HG02973 (cell line): ENCODE measurements around the gene ZNF132.
A peak's percentile ranks its signal among the peaks of the same experiment; 100 is the strongest.
"Not testable (repeated sequence)": the region's sequence is repeated elsewhere in the genome, so short reads cannot be mapped to it uniquely, and the experiment has no call there.

ENCODE experiments used
- ATAC-seq: cut with Tn5 transposase; IDR thresholded peaks from one replicate; pipeline ENCODE4 v1.9.1; 2021; ENCODE audit warnings: moderate library complexity; ENCODE audit not compliant: unreplicated experiment

Gene ZNF132

GRCh38 chr19:58439576-58440554 is at the start of gene ZNF132:
Gene ZNF132, minus strand, starts transcription at chr19:58440153. Its CDS starts 332 bp downstream, at chr19:58439821.
- ATAC-seq = peak; percentile 92

GRCh38 chr19:58484349-58484748 is 44.4 kb upstream of the ZNF132 start:
- ATAC-seq = not testable (repeated sequence)

DNA sequence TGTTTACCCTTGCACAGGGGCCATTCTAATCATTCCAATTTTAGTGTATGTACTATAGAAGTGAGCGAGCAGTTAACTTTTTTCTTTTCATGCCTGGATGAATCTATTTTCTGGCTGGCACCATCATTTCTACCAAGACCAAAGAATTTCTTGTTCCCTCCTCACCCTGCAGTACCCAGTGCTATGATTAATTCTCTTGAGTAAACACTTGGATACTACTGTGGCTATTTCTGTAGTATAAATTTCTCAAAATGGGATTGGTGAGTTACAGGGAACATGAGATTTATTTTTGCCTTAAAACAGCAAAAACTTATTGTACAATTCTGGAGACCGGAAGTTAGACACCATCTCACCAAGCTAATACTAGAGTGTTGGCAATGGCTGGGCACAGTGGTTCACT is 43.8 kb upstream of the ZNF132 start:
- no peak for ATAC-seq

GRCh38 chr19:58482372-58482771 is 42.4 kb upstream of the ZNF132 start:
- no peak for ATAC-seq

DNA sequence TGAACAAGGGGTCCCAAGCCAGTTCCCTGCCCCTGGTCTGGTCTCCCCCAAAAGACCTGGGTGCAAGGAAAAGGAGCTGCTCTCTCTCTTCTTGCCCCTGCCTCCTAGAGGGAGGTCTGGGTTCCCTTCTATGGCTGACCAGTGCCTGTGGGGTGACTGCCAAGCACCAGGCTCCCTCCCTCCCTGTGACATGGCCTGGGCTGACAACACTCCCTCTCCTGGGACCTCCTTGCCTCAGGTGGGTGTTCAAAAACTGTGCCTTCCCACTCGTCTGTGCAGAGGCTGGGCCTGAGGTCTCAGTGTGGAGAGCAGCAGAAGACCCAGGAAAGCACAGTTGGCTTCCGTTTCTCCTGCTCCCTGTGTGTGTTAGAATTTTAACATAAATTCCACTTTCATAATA is 40.9 kb upstream of the ZNF132 start:
- ATAC-seq = no peak

GRCh38 chr19:58480481-58480830 is 40.5 kb upstream of the ZNF132 start:
- ATAC-seq = no peak

- no peak for ATAC-seq
Observed at GRCh38 chr19:58479736-58480480, 40.0 kb upstream of the ZNF132 start.

GRCh38 chr19:58479303-58479702 is 39.4 kb upstream of the ZNF132 start:
- ATAC-seq = no peak

DNA sequence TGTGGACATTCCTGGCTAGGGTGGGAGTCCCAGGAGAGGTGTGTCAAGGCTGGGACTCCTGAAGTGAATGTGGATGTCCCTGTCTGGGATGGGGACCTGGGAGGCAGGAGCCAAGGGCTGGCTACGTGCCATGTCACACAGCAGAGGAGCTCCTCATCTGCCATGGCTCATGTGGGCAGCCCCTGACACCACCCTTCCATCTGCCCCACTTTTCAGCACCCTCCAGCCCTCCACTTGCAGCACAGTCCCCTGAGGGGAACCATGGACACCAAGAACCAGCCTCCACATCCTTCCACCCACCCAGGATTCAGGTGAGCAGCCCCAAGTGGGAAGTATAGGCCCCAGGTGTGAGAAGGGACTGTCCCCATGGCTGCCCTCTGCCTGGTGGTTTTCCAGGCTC is 37.9 kb upstream of the ZNF132 start:
- ATAC-seq = no peak

- ATAC-seq = no peak
Observed at GRCh38 chr19:58477130-58477529, 37.2 kb upstream of the ZNF132 start.

GRCh38 chr19:58476498-58477015 is 36.6 kb upstream of the ZNF132 start:
- ATAC-seq = no peak

DNA sequence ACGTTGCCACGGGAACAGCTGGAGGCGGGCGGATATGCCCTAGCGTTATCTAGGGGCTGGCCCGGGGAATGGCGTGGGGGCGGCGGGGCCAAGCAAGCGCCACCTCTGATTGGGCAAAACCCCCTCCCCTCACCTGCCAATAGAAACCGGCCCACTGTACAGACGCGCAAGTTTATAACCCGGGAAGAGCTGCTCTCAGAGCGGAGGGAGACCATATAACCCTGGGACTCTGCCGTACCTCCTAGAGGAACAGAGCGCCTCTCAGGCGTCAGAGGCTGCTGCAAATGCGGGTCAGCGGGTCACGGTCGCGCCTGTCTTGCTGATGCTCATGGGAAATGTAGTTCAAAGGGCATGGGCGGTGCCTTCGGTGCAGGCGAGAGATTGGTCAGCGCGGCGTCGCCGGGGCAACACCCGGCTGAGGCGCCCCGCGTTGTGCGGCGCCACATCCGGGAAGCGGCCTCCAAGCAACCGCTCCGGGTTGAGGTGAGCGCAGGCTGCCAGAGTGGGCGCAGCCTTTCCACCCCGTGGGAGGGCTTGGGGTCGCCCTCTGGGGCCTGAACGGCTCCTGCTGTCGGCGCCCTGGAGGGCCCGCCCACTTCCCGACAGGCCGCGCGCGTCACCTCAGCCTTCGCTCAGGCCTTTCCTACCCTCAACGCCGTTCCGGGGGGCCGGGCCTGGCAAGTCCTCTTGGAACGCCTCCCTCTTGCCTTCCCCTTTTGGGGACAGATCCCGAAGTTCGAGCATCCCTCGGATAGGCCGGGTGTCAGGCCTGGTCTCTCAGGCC is 36.0 kb upstream of the ZNF132 start, which contains the start of gene ZNF446:
TSS of gene ZNF446 (plus strand) at position 639 of the 784 bp plus-strand sequence. CDS start 867 bp downstream, outside the sequence.
- ATAC-seq = peak; percentile 76

DNA sequence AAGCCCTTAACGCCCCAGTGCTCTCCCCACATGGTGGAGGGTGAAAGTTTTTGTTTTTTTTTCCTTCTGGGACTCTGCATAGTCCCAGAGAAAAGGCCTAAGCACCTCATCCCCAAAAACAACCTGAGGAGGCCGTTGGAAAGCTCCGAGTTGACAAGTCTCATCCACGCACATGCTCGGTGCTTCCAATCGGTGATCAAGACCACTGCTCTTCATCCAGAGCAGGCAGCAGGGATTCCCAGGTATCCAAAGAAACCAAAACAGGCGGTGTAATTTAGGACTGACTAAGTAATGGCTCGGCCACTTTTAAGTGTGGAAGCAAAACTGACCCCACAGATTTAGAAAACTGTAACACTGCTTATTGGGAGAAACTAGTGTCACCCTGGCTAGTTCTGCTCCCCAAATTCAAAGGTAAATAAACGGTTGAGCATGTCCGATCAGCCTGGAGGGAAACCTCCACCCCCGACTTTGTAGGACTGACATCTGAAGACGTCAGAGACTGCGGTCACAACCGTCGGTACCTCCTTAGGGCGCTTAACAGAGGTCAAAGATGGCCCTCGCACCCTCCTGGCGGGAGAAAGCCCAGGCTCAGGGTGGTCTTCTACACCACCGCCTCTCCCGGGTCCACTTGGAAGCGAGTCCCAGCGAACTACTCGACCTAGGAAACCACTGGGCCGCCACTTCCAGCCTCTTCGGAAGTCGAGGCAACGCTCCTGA is 35.2 kb upstream of the ZNF132 start:
- peak; percentile 3 for ATAC-seq

GRCh38 chr19:58474291-58474996 is 34.5 kb upstream of the ZNF132 start:
- ATAC-seq = no peak

DNA sequence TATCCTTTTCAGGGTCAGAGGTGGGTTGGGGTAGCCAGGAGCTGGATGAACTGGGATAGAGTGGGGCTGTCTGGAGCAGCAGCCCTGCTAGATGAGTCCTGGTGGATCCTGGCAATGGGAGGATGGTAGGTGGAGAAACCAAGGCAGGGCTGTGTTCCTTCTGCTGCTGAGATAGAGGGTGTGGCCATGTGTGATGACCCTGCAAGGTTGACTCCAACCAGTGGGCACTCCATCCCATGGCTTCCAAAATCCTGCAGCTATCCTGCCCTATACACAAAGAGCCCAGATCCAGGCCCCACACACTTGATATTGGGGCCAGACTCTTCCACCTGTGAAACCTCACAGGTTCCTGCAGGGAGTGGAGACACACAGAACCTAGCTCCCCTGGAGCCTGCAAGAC is 33.8 kb upstream of the ZNF132 start:
- ATAC-seq = no peak

GRCh38 chr19:58471736-58472135 is 31.8 kb upstream of the ZNF132 start:
- no peak for ATAC-seq

DNA sequence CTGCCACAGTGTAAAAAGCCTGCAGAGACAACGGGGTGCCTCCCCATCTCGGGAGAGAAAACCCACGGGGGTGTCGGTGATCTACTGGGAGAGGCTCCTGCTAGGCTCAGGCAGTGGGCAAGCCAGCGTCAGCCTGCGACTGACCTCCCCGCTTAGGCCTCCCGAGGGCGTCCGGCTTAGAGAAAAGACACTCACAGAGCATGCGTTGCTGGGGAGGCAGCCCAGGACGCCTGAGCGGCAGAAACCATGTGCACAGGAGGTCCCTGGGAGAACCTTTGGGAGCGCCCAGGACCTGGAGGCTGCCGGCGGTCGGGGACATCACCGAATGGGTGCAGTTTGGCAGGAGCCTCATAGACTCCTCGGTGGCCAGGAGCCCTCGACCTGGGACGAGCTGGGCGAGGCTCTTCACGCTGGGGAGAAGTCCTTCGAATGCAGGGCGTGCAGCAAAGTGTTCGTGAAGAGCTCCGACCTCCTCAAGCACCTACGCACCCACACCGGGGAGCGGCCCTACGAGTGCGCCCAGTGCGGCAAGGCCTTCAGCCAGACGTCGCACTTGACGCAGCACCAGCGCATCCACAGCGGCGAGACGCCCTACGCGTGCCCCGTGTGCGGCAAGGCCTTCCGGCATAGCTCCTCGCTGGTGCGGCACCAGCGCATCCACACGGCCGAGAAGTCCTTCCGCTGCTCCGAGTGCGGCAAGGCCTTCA is 31.0 kb upstream of the ZNF132 start:
- not testable (repeated sequence) for ATAC-seq

DNA sequence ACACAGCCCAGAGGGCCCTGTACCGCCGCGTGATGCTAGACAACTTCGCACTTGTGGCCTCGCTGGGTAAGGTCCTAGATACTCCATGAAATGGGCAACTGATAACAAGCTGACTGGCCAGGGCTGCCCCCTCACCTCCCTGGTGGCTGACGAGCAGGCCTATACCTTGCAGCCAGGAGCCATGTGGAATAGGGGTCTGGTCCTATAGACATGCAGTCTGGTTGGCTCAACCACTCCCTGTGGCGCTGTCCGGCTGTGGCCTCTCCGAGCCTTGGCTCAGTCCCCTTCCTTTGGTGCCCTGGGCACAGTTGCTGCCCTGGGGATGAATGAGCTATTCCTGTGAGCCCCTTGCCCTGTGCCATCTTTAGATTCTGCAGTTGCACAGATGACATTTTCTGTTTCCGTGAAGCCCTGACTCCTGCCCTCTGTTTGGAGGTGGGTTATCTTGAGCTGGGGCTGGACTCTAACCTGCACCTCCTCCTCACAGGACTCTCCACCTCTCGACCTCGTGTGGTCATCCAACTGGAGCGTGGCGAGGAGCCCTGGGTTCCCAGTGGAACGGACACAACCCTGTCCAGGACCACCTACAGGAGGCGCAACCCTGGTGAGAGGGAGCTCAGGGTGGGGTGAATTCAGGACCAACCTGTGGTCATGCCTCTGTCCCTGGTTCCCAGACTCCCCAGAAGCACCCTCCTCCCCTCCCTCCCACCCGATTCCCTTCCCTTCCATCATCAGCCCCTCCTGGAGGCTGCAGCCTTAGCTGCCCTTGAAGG is 29.5 kb upstream of the ZNF132 start:
- ATAC-seq = no peak
